ENCODE results near the gene PPP1R12C. TPM values are rescaled to one million over a fixed set of nuclear protein-coding genes. Genes with fewer than 3 reads are reported as not detected.

PPP1R12C gene
- total RNA-seq, 1 donor = 46.3 TPM

DNA sequence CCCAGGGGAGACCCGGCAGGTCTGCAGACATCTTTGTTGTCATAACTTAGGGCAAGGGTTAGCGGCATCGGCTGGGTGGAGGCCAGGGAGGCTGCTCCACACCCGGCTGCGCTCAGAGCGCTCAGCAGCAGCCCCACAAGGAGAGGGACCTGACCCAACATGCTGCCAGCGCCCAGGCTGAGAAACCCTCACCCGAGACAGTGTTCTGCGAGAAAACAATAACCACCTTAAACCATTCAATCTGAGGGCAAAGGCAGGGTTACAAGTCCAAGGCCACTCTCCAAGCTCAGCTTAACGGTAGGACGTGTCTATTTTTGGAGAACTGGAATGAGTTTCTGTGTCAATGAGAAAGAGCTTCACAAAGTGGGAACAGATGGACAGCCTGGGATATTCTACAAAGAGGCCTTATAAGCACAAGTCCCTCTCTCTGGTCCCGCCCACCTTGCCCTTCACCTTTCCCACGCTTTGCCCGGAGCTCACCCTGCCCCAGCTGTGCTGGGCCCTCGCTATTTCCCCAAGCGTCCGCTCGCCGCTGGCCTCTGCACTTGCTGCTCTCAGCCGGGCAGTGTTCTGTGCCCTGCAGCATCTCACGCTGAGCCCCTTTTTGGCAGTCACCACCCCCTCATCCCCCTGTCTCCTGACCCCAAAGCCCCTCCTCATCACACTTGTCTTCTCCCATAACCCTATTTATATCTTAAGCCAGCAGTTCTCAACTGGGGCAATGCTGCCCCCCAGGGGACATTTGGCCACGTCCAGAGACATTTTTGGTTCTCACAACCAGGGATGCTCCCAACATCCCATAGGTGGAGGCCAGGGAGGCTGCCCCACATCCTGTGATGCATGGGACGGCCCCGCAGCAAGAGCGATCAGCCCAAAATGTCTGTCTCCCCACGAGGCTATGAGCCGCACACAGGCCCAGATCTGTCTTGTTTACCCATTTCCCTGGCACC, 17.6 kb downstream of the PPP1R12C start:
- TF ChIP-seq CTCF (IDR thresholded peaks at IDR 0.05; ENCODE audit: insufficient read depth, low read length) = no peak
- H3K4me3 ChIP-seq (ENCODE audit: low read depth, low read length) = no peak overlapping the region
- no peak for DNase-seq (ENCODE audit: low read depth)

- no peak for DNase-seq (ENCODE audit: low read depth)
- TF ChIP-seq CTCF (IDR thresholded peaks at IDR 0.05; ENCODE audit: insufficient read depth, low read length) = no peak
- no peak overlapping the region for H3K4me3 ChIP-seq (ENCODE audit: low read depth, low read length)
Measured at GRCh38 chr19:55098716-55099556, 18.5 kb downstream of the PPP1R12C start.

DNA sequence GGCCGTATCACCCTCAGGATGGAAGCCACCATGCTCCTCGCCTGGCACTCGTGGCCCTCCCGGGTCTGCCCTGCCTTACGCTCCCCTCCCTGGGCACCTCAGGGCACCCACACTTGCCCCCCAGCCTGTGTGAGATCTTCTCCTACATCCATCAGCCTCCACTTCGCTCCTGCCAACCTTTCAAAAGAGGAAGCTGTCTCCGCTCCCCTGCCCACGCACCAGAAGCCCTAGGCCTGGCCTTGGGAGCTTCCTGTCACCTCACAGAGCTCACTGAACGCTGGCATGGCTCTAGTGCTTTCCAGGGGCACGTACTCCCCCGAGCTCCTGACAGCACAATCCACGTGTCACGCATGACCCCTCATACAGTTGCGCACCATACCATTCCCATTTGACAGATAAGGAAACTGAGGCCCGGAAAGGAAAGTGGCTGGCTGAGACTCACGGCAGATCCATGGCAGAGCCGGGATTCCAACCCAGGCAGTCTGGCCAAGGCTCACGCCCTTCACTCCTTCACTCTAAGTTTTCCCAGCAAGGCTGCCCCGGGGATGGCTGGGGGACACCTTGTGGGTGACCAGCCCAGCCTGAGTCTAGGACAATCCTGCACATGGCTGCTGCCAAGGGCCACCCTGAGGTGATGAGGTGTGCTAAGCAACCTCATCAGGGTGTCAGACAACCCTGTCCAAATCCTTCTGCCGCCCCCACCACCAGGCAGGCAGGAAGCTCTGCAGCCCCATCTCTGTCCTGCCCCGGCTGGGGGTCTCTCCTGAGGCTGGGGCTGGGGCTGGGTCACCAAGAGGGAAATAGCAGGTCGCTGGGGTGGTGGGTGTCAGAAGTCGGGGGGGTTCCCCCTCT, 19.3 kb downstream of the PPP1R12C start:
- DNase-seq (ENCODE audit: low read depth) = no peak
- H3K4me3 ChIP-seq (ENCODE audit: low read depth, low read length) = no peak overlapping the region
- TF ChIP-seq CTCF (IDR thresholded peaks at IDR 0.05; ENCODE audit: insufficient read depth, low read length) = no peak

- no peak for TF ChIP-seq CTCF (IDR thresholded peaks at IDR 0.05; ENCODE audit: insufficient read depth, low read length)
- H3K4me3 ChIP-seq (ENCODE audit: low read depth, low read length) = no peak overlapping the region
- DNase-seq (ENCODE audit: low read depth) = no peak
Measured at GRCh38 chr19:55096061-55096701, 21.3 kb downstream of the PPP1R12C start.

DNA sequence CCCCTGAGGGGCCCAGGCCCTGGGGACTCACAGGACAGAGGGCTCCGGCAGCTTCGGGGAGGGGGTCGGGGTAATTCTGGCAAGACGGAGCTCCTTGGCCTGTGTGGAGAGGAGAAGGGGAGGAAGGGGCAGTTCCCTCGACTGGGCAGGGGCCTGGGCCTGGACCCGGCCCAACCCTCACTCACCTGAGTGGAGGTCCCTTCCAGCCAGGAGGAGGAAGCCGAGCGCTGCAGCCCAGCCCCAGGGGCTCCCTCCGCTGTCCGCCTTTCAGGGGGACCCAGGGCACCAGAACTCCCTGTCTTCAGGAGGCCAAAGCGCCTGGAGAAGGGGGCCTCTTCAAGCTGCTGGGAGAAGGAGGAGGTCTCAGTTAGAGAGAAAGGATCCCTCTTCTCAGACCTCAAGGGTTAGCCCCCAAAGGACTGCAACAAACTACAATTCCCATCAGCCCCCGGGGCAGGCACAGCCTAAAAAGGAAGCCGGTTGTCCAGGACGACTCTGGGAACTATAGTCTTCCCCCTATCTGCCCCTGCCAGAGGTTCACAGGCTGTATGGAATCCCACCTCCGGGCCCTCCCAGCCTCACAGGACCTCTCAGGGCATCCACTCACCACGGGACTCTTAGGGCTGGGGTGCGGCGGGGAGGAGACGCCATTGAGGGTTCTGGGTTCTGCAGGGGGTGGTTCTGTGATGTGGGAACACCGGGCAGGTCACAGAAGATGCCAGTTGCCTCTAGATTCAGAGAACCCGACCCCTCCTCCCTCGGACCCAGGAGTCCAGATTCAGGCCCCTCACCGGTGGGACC, 22.0 kb downstream of the PPP1R12C start:
- no peak for DNase-seq (ENCODE audit: low read depth)
- H3K4me3 ChIP-seq (ENCODE audit: low read depth, low read length) = no peak overlapping the region
- TF ChIP-seq CTCF (IDR thresholded peaks at IDR 0.05; ENCODE audit: insufficient read depth, low read length) = no peak

Data from fibroblast of the aortic adventitia (primary cell).